ENCODE data around the gene ELAVL4. TPM values are rescaled to one million over a fixed set of nuclear protein-coding genes. Genes with fewer than 3 reads are reported as not detected.

ELAVL4 gene
- total RNA-seq, 1 experiment from 2014 or later: not detected

GRCh38 chr1:50208315-50208714 lies 99.6 kb downstream of the ELAVL4 start:
- ChIA-PET CTCF (no interaction called here), POLR2A (ENCODE audit: low non-redundant PET) (no interaction called here)
- H3K4me1 ChIP-seq (ENCODE audit: insufficient read depth, low read length, poor library complexity, severe bottlenecking): no peaks in the 10 kb centered on the region
- BruUV-seq (replicated peaks): no TSS peak
- no peaks in the 10 kb centered on the region for H3K9me3 ChIP-seq (ENCODE audit: low read depth, low read length, poor library complexity, severe bottlenecking)
- TF ChIP-seq EZH2 (IDR thresholded peaks at IDR 0.05; ENCODE audit: borderline replicate concordance, low read depth, low read length, poor library complexity, severe bottlenecking): no peak
- TF ChIP-seq CTCF (conservative IDR thresholded peaks at IDR 0.05; ENCODE audit: low read depth, low read length): no peak
- no peak overlapping the region for H3K4me3 ChIP-seq (ENCODE audit: low read depth, low read length, poor library complexity, severe bottlenecking)
- DNase-seq (ENCODE audit: low spot score): no peak
- H3K27me3 ChIP-seq (replicated peaks; ENCODE audit: insufficient read depth, low read depth, low read length, poor library complexity): peaks cover 48% of the 10 kb centered on the region
- intact Hi-C loops (cut with micrococcal nuclease; ENCODE audit: unreplicated experiment): no loop called here
- H3K27ac ChIP-seq (ENCODE audit: low read depth, low read length, poor library complexity, severe bottlenecking): no peak overlapping the region
- no peaks in the 10 kb centered on the region for H3K36me3 ChIP-seq (ENCODE audit: insufficient read depth, low read length, poor library complexity, severe bottlenecking)

GRCh38 chr1:50208756-50209155 lies 100.0 kb downstream of the ELAVL4 start:
- ChIA-PET CTCF (no interaction called here), POLR2A (ENCODE audit: low non-redundant PET) (no interaction called here)
- peaks cover 46% of the 10 kb centered on the region for H3K27me3 ChIP-seq (replicated peaks; ENCODE audit: insufficient read depth, low read depth, low read length, poor library complexity)
- H3K36me3 ChIP-seq (ENCODE audit: insufficient read depth, low read length, poor library complexity, severe bottlenecking): no peaks in the 10 kb centered on the region
- TF ChIP-seq CTCF (conservative IDR thresholded peaks at IDR 0.05; ENCODE audit: low read depth, low read length) (no peak), EZH2 (IDR thresholded peaks at IDR 0.05; ENCODE audit: borderline replicate concordance, low read depth, low read length, poor library complexity, severe bottlenecking) (no peak)
- no TSS peak for BruUV-seq (replicated peaks)
- no peaks in the 10 kb centered on the region for H3K4me1 ChIP-seq (ENCODE audit: insufficient read depth, low read length, poor library complexity, severe bottlenecking)
- intact Hi-C loops (cut with micrococcal nuclease; ENCODE audit: unreplicated experiment): no loop called here
- no peaks in the 10 kb centered on the region for H3K9me3 ChIP-seq (ENCODE audit: low read depth, low read length, poor library complexity, severe bottlenecking)
- H3K4me3 ChIP-seq (ENCODE audit: low read depth, low read length, poor library complexity, severe bottlenecking): no peak overlapping the region
- DNase-seq (ENCODE audit: low spot score): no peak
- no peak overlapping the region for H3K27ac ChIP-seq (ENCODE audit: low read depth, low read length, poor library complexity, severe bottlenecking)

DNA sequence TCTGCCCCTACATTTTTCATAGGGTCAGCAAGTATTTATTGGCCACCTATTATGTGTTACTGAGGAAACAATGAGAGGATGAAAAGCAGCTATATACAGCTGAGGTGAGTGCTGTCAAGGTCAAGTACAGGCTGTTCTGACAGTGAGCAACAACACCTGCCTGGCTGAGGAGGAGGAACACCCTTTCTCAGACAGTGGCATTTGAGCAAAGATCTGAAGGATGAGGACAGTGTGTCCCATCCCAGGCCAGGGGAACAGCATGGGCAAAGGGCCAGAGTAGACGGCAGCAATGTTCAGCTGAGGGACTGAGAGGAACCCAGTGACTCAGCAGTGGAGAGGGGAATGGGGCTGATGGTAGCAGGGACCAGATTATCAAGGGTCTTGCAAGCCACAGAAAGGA lies 101.0 kb downstream of the ELAVL4 start:
- ChIA-PET POLR2A (ENCODE audit: low non-redundant PET) (no interaction called here), CTCF (no interaction called here)
- Histone ChIP-seq H3K9me3 (ENCODE audit: low read depth, low read length, poor library complexity, severe bottlenecking) (no peaks in the 10 kb centered on the region), H3K27me3 (replicated peaks; ENCODE audit: insufficient read depth, low read depth, low read length, poor library complexity) (peaks cover 37% of the 10 kb centered on the region), H3K4me1 (ENCODE audit: insufficient read depth, low read length, poor library complexity, severe bottlenecking) (no peaks in the 10 kb centered on the region), H3K4me3 (ENCODE audit: low read depth, low read length, poor library complexity, severe bottlenecking) (no peak overlapping the region), H3K36me3 (ENCODE audit: insufficient read depth, low read length, poor library complexity, severe bottlenecking) (no peaks in the 10 kb centered on the region), H3K27ac (ENCODE audit: low read depth, low read length, poor library complexity, severe bottlenecking) (no peak overlapping the region)
- DNase-seq (ENCODE audit: low spot score): no peak
- no peak for TF ChIP-seq EZH2 (IDR thresholded peaks at IDR 0.05; ENCODE audit: borderline replicate concordance, low read depth, low read length, poor library complexity, severe bottlenecking)
- TF ChIP-seq CTCF (conservative IDR thresholded peaks at IDR 0.05; ENCODE audit: low read depth, low read length): no peak
- intact Hi-C loops (cut with micrococcal nuclease; ENCODE audit: unreplicated experiment): no loop called here
- BruUV-seq (replicated peaks): no TSS peak

All from A673 (cell line).